Measurements from ENCODE around the gene CD46.

Gene CD46

GRCh38 chr1:207822602-207823451 lies 71.0 kb downstream of the CD46 start:
- TF ChIP-seq ZFX (IDR thresholded peaks at IDR 0.05) (no peak), CTCF (conservative IDR thresholded peaks at IDR 0.05) (no peak)
- H3K27ac ChIP-seq = peak overlapping the region; percentile 99

- TF ChIP-seq ZFX (IDR thresholded peaks at IDR 0.05) (no peak), CTCF (conservative IDR thresholded peaks at IDR 0.05) (no peak)
- peak overlapping the region; percentile 99 for H3K27ac ChIP-seq
These were observed 71.7 kb downstream of the CD46 start for GRCh38 chr1:207823531-207823879.

GRCh38 chr1:207823880-207824566 lies 72.2 kb downstream of the CD46 start:
- TF ChIP-seq CTCF (conservative IDR thresholded peaks at IDR 0.05) (peak; percentile 72), ZFX (IDR thresholded peaks at IDR 0.05) (peak; percentile 73; the same call in 1 of the 2 replicates)
- H3K27ac ChIP-seq = peak overlapping the region; percentile 99

- TF ChIP-seq ZFX (IDR thresholded peaks at IDR 0.05) (no peak), CTCF (conservative IDR thresholded peaks at IDR 0.05) (no peak)
- H3K27ac ChIP-seq = peak overlapping the region; percentile 99
These were observed 73.0 kb downstream of the CD46 start for GRCh38 chr1:207824691-207825408.

- H3K27ac ChIP-seq = peak overlapping the region; percentile 99
These were observed 73.5 kb downstream of the CD46 start for GRCh38 chr1:207825409-207825695.

GRCh38 chr1:207825719-207826556 lies 74.1 kb downstream of the CD46 start:
- peak overlapping the region; percentile 99 for H3K27ac ChIP-seq
- TF ChIP-seq ZFX (IDR thresholded peaks at IDR 0.05) = no peak
- TF ChIP-seq CTCF (conservative IDR thresholded peaks at IDR 0.05) = no peak

More at GRCh38 chr1:207825409-207825695, 73.5 kb downstream of the CD46 start:
- TF ChIP-seq CTCF (conservative IDR thresholded peaks at IDR 0.05) (no peak), ZFX (IDR thresholded peaks at IDR 0.05) (no peak)
